HG02970 (cell line): ENCODE measurements around the gene PIAS2.

ENCODE experiments used
- ATAC-seq: cut with Tn5 transposase; IDR thresholded peaks from one replicate; pipeline ENCODE4 v1.9.1; 2021; ENCODE audit warnings: mild to moderate bottlenecking, moderate library complexity, moderate number of reproducible peaks; ENCODE audit not compliant: unreplicated experiment, low FRiP score

PIAS2 gene

DNA sequence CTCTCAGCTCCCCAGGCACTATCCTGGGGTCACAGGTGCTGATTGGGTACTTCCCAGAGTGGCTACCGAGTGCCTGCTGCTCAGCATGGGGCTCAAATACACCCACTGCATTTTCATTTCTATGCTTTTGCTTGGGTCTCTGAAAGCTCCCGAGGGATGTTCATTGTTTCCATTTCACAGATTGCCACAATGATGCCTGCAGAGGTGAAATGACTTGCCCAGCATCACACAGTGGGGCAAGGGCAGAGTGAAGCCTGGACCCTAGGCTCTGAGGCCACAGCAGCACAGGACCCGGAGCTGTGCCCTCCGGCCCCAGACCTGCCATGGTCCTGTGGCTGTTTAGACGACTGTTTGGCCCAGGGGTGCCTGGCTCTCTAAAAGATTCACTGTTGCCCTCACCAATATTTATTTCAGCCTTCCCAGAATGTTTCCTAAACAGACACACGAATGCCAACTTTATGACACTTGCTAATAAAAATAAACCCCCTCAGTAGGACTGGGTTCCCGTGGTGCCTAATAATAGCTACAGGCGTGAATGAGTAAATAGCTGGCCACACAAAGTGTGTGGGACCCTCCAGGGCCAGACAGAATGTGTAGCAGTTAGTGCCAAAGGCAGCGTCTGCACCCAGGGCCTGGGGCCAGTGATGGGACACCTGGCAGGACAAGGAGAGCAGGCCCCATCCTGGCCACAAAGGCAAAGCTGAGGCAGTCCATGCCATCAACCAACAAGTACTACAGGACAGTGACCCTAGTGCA is 149.0 kb downstream of the PIAS2 start:
- ATAC-seq, result no peak

DNA sequence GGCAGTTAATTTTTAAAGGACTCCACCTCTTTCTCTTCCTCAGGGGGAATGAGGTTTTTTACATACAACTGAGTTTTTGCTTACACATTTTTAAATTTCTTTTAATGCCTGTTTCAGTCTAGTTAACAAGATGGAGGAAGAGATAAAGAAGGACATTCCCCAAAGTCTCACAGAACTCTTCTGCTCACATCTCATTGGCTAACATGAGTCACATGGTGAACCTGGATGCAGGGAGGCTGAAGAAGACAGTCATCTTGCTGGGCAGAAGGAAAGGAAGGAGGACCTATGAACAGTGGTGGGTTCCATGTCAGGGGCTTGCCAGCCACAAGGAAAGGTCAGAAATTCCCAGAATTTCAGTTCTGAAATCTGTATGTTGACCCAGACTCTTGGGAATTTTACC is 150.1 kb downstream of the PIAS2 start:
- ATAC-seq, result no peak

GRCh38 chr18:46764586-46764985 is 152.7 kb downstream of the PIAS2 start:
- no peak for ATAC-seq

DNA sequence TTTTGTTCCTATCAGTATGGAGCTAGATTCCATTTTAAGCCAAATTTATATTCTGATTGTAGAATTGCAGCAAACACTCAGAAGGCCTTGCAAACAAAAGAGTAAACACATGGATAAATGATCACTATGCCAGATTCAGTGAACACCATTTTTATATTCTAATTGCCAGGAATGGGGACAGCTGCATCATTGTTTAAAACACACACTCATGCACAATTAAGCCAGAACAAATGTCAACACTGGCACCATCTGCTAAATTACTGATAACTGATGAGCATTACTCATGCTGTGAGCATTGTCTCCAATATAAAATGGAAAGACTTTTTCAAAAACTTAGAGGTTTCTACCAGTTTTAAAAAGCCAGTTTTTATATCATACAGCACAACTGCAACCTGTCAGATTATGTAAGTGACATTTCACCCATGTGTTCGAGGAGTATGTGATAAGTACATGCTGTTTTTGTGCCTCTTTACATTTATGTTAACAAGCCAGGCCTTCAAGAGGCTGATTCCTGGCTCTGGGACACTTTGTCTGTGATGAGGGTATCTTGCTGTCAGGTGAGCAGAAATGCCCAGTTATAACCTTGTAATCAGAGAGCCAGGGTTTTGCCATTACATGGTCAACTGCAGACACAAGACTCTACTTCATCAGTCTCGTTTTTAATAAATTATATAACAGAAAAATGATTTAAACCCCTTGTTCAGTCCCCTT is 156.1 kb downstream of the PIAS2 start:
- ATAC-seq, result no peak

- ATAC-seq, result no peak
These were observed 157.4 kb downstream of the PIAS2 start for GRCh38 chr18:46759890-46760289.

DNA sequence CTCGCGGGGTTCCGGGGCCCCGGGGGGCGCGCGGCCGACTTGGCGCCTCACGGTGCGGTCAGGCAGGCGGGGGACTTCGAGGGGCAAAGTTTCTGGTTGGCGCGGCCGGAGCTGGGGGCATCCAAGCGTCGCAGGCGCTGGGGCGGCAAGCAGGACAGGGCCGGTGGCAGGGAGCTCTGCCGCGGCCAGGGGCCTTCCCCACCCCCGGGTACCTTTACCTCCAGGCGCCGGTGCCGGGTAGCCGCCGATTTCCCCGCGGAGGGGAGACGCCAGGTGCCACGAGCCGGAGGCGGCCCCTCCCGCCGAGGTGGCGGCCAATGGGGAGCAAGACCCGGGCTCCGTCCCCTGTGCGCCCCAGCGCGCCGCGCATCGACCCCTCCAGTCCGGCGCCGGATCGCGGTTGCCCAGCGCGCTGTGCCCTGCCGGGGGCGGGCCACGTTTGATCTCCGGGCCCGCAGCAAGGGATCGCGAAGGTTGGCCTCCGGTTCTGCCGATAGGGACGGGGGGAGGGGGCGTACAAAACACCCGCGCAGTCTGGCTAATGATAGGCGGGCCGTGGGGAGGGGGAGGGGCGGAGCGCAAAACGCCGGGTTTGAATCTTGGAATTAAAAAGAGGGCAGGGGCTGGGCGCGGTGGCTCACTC is 160.6 kb downstream of the PIAS2 start, which contains the start of gene ST8SIA5:
Gene ST8SIA5, minus strand, starts transcription at position 495 of the 643 bp plus-strand sequence. CDS start 545 bp downstream, outside the sequence.
- ATAC-seq, result no peak

GRCh38 chr18:46756025-46756558 is 161.2 kb downstream of the PIAS2 start:
- ATAC-seq, result no peak

- ATAC-seq, result no peak
These were observed 161.8 kb downstream of the PIAS2 start for GRCh38 chr18:46755315-46756024.

DNA sequence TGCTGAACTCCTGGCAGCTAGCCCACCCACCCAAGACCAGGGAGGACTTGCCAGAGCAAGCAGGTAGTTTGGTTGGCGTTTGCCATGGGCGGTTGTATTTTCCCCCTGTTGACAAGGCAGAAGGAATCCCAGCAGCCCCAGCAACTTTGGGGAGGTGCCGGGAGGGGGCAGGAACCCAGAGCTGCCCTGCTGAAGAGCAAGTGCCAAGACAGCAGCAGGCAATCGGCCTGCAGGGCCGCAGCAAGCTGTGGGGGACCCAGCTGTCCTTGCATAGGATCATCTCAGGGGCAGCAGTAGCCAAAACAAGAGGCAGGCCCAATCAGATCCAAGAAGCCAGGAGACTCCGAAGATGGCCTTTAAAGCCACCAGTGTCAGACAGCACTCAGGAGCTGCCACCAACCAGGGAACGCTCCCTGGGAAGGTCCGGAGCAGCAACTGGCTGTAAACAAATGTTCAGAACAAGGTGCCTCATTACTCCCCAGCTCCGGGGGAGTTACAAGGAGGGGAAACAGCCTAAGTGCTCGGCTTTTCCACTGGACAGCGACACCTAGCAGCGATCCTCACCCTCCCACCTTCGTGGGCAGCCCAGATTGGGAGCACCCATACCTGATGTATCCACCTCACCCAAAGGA is 162.5 kb downstream of the PIAS2 start:
- ATAC-seq, result no peak

- no peak for ATAC-seq
These were observed 163.1 kb downstream of the PIAS2 start for GRCh38 chr18:46754188-46754587.
